Measurements from ENCODE around the gene CEP112. TPM values are rescaled to one million over a fixed set of nuclear protein-coding genes. Genes with fewer than 3 reads are reported as not detected.

CEP112 gene
- total RNA-seq, 2 experiments from 2014 or later = 1.2 to 1.5 TPM

DNA sequence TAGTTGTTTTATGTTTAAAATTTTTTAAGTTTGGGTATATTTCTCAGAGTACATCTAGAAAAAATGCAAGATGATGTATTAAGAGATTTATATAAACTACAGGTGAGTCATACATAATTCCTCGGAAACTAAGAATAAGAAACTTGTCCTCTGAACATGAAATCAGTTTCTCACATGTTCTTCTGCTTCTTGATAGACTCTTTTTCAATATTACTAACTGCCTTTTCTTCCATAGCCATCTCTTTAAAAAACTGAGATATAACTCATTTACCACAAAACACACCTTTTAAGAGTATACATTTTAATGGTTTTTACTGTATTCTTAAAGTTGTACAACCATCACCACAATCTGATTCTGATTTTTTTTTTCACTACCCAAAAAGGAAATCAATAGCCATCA is 392.1 kb downstream of the CEP112 start:
- TF ChIP-seq, protein P1, sequence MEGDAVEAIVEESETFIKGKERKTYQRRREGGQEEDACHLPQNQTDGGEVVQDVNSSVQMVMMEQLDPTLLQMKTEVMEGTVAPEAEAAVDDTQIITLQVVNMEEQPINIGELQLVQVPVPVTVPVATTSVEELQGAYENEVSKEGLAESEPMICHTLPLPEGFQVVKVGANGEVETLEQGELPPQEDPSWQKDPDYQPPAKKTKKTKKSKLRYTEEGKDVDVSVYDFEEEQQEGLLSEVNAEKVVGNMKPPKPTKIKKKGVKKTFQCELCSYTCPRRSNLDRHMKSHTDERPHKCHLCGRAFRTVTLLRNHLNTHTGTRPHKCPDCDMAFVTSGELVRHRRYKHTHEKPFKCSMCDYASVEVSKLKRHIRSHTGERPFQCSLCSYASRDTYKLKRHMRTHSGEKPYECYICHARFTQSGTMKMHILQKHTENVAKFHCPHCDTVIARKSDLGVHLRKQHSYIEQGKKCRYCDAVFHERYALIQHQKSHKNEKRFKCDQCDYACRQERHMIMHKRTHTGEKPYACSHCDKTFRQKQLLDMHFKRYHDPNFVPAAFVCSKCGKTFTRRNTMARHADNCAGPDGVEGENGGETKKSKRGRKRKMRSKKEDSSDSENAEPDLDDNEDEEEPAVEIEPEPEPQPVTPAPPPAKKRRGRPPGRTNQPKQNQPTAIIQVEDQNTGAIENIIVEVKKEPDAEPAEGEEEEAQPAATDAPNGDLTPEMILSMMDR (IDR thresholded peaks at IDR 0.05) = no peak
- Mint-ChIP-seq H3K9me3 (peaks cover 15% of the 10 kb centered on the region), H3K4me1 (ENCODE audit: low read depth) (peaks cover 15% of the 10 kb centered on the region), H3K27me3 (peaks cover 2% of the 10 kb centered on the region), H3K27ac (peak overlapping the region; percentile 16), H3K4me3 (no peak overlapping the region), H3K36me3 (ENCODE audit: low read depth) (no peaks in the 10 kb centered on the region)
- ATAC-seq (peak; percentile 51), DNase-seq (no peak)
- POLR2A ChIA-PET = no interaction called here
- intact Hi-C loops (cut with micrococcal nuclease) = no loop called here
- CTCF ChIA-PET = no interaction called here

DNA sequence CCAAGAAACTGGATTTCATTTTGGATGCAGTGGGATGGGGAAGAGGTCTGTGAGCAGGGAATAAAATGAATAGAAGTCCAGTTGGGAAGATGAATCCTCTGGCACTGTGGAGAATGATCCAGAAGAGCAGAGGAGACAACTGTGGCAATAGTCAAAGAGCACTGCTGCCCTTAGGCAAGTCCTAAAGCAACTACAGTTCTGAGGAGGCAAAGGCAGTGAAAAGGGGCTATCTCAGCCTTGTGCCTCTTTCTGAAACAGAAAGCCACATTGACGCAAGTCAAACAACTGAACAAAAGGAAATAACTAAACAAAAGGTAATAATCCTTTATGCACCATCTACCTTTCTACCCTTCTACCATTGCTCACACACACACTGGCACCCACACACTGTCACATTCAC is 392.5 kb downstream of the CEP112 start:
- ATAC-seq (peak; percentile 66), DNase-seq (no peak)
- Mint-ChIP-seq H3K27ac (peak overlapping the region; percentile 16), H3K9me3 (peaks cover 15% of the 10 kb centered on the region), H3K4me3 (no peak overlapping the region), H3K4me1 (ENCODE audit: low read depth) (peaks cover 15% of the 10 kb centered on the region), H3K36me3 (ENCODE audit: low read depth) (no peaks in the 10 kb centered on the region), H3K27me3 (peaks cover 3% of the 10 kb centered on the region)
- intact Hi-C loops (cut with micrococcal nuclease) = no loop called here
- CTCF ChIA-PET = no interaction called here
- POLR2A ChIA-PET = no interaction called here
- TF ChIP-seq, protein P1 (IDR thresholded peaks at IDR 0.05) = no peak

DNA sequence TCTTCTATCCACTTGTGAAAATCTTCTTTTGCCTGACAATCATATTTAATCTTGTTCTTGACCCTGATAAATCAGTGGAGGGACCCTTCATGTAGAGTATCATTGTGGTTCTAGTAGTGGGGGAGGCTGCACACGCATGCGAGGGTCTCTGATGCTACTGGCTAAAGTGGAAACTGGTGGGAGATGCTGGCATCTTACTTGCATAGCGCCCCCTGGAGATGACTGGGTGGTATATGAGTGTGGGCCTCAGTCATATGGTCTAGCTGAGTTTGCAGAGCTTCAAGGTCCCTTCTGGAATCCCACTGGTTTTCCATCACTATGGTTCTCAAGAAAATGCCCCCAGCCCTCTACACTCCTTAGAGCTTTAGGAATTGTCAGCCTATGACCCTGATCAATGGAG is 394.1 kb downstream of the CEP112 start:
- H3K4me1 Mint-ChIP-seq (ENCODE audit: low read depth) = peaks cover 15% of the 10 kb centered on the region
- no peaks in the 10 kb centered on the region for H3K36me3 Mint-ChIP-seq (ENCODE audit: low read depth)
- H3K9me3 Mint-ChIP-seq = peaks cover 14% of the 10 kb centered on the region

DNA sequence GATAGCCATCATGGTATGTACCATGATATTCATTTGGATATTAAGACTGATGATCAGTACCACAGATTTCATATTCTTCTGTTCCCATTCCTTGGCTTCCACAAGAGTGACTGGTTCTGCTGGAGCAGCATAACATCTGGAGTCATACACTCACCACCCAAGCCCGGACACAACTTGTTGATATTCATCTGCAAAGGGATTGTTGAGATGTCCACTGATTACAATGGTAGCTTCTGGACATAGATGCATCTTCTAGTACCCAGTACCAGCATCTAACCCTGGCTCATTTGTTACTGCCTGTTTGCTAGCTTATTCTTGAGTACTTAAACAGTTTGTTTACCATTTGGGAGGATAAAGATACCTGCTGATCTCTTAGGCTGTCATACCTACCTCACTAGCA is 394.8 kb downstream of the CEP112 start:
- peaks cover 15% of the 10 kb centered on the region for H3K4me1 Mint-ChIP-seq (ENCODE audit: low read depth)
- POLR2A ChIA-PET = no interaction called here
- H3K27me3 Mint-ChIP-seq = peaks cover 5% of the 10 kb centered on the region
- H3K27ac Mint-ChIP-seq = no peak overlapping the region
- H3K4me3 Mint-ChIP-seq = no peak overlapping the region
- DNase-seq = no peak
- CTCF ChIA-PET = interaction anchor here (0.7 to 2.9 kb wide), 14 partner anchors 12 to 567 kb away, joined by 3 to 8 read pairs (median 3); no protein-coding TSS in a partner anchor
- TF ChIP-seq, protein P1 (IDR thresholded peaks at IDR 0.05) = no peak
- intact Hi-C loops (cut with micrococcal nuclease) = no loop called here
- no peak for ATAC-seq
- H3K9me3 Mint-ChIP-seq = peaks cover 8% of the 10 kb centered on the region
- H3K36me3 Mint-ChIP-seq (ENCODE audit: low read depth) = no peaks in the 10 kb centered on the region

More for the DNA sequence above, 394.1 kb downstream of the CEP112 start:
- ChIA-PET CTCF (interaction anchor here (0.7 to 1.4 kb wide), 12 partner anchors 13 to 566 kb away, joined by 3 read pairs; no protein-coding TSS in a partner anchor), POLR2A (interaction anchor here (1.1 kb wide), 1 partner anchor 9 kb away, joined by 3 read pairs; no protein-coding TSS in a partner anchor)
- Mint-ChIP-seq H3K27ac (no peak overlapping the region), H3K27me3 (peaks cover 5% of the 10 kb centered on the region), H3K4me3 (no peak overlapping the region)
- DNase-seq (peak; percentile 53), ATAC-seq (peak; percentile 45)
- TF ChIP-seq, protein P1 (IDR thresholded peaks at IDR 0.05) = peak; percentile 49
- intact Hi-C loops (cut with micrococcal nuclease) = no loop called here

DNA sequence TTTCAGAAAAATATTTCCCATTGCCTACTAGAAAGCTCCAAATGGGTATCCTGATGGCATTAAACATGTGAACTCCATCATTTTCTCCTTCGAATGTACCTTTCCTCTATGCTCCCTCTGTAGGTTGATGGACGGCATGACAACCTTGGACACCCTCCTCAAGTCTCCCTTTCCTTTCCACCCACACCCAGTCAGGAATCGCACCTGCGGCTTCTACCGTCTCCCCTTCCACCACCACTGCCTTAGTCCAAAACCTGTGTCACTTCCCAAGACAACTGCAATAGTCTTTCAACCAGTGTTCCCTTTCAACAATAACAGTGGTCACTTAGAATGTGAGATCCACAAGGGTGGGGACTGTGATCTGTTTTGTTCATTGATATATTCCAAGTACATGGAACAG is 397.4 kb downstream of the CEP112 start:
- Mint-ChIP-seq H3K27me3 (peaks cover 5% of the 10 kb centered on the region), H3K4me3 (no peak overlapping the region), H3K36me3 (ENCODE audit: low read depth) (no peaks in the 10 kb centered on the region), H3K9me3 (no peaks in the 10 kb centered on the region), H3K4me1 (ENCODE audit: low read depth) (peaks cover 10% of the 10 kb centered on the region), H3K27ac (no peak overlapping the region)
- intact Hi-C loops (cut with micrococcal nuclease) = no loop called here
- CTCF ChIA-PET = interaction anchor here (0.7 to 2.9 kb wide), 10 partner anchors 8 to 564 kb away, joined by 3 to 15 read pairs (median 3); no protein-coding TSS in a partner anchor
- DNase-seq = peak; percentile 12
- TF ChIP-seq, protein P1 (IDR thresholded peaks at IDR 0.05) = peak; percentile 40
- POLR2A ChIA-PET = no interaction called here
- no peak for ATAC-seq

Measured in activated CD8-positive, alpha-beta T cell treated with anti-CD3 and anti-CD28 coated beads for 36 hours (primary cell).